Activated CD4-positive, alpha-beta T cell treated with anti-CD3 and anti-CD28 coated beads, Interleukin-2, amount 10 ng/mL, durations not matched to agents 7 days and 5 days (primary cell): ENCODE measurements around the gene NAAA. TPM values are rescaled to one million over a fixed set of nuclear protein-coding genes. Genes with fewer than 3 reads are reported as not detected.

Experiments
- CTCF ChIA-PET: fragments of 350-600 bp; sonication (Branson Sonifier 250); formaldehyde crosslinking; loops from one replicate; lab custom pipeline; 2021; ENCODE audit warnings: antibody characterized with exemption; lab: Charles Lee
- POLR2A ChIA-PET: fragments of 350-600 bp; sonication (Branson Sonifier 250); formaldehyde crosslinking; loops from one replicate; lab custom pipeline; 2021; ENCODE audit warnings: antibody characterized with exemption; lab: Charles Lee
- DNase-seq: peaks from one replicate; pipeline ENCODE4 v3.0.0-alpha.2; 2020
- H3K27ac Mint-ChIP-seq: one replicate; pipeline ENCODE4 v1.8.0; 2021; ENCODE audit warnings: mild to moderate bottlenecking, moderate library complexity, mixed read lengths
- H3K27me3 Mint-ChIP-seq: one replicate; pipeline ENCODE4 v1.8.0; 2021; ENCODE audit warnings: mixed read lengths
- H3K36me3 Mint-ChIP-seq: one replicate; pipeline ENCODE4 v1.8.0; 2021; ENCODE audit warnings: low read depth, mixed read lengths
- H3K4me1 Mint-ChIP-seq: one replicate; pipeline ENCODE4 v1.8.0; 2021; ENCODE audit warnings: mixed read lengths
- H3K4me3 Mint-ChIP-seq: one replicate; pipeline ENCODE4 v1.8.0; 2021; ENCODE audit warnings: mild to moderate bottlenecking, moderate library complexity, mixed read lengths
- H3K9me3 Mint-ChIP-seq: one replicate; pipeline ENCODE4 v1.8.0; 2021; ENCODE audit warnings: mixed read lengths
- total RNA-seq, 2 experiments: library from RNA; stranded (reverse); gene quantifications; one replicate each; pipeline ENCODE4 v1.2.3, GENCODE V29; 2021

NAAA gene
- total RNA-seq, 2 experiments from 2014 or later = 39.6 to 41.1 TPM

- peaks cover 10% of the 10 kb centered on the region for H3K27me3 Mint-ChIP-seq
- H3K36me3 Mint-ChIP-seq = no peaks in the 10 kb centered on the region
- no peak for DNase-seq
- H3K4me3 Mint-ChIP-seq = no peak overlapping the region
- no peaks in the 10 kb centered on the region for H3K9me3 Mint-ChIP-seq
- no peak overlapping the region for H3K27ac Mint-ChIP-seq
- H3K4me1 Mint-ChIP-seq = no peaks in the 10 kb centered on the region
- POLR2A ChIA-PET = no interaction called here
- CTCF ChIA-PET = interaction anchor here (0.6 to 1.5 kb wide), 2 partner anchors 15 to 662 kb away, joined by 3 to 7 read pairs; no protein-coding TSS in a partner anchor
Observed at GRCh38 chr4:75880278-75880677, 60.5 kb downstream of the NAAA start.

- POLR2A ChIA-PET = no interaction called here
- CTCF ChIA-PET = interaction anchor here (0.5 kb wide), 1 partner anchor 249 kb away, joined by 3 read pairs; no protein-coding TSS in a partner anchor
- H3K4me3 Mint-ChIP-seq = no peak overlapping the region
- no peak overlapping the region for H3K27ac Mint-ChIP-seq
- no peaks in the 10 kb centered on the region for H3K9me3 Mint-ChIP-seq
- no peaks in the 10 kb centered on the region for H3K36me3 Mint-ChIP-seq
- no peak for DNase-seq
- peaks cover 10% of the 10 kb centered on the region for H3K27me3 Mint-ChIP-seq
- H3K4me1 Mint-ChIP-seq = no peaks in the 10 kb centered on the region
Observed at GRCh38 chr4:75878246-75878756, 62.5 kb downstream of the NAAA start.

- Mint-ChIP-seq H3K9me3 (no peaks in the 10 kb centered on the region), H3K36me3 (no peaks in the 10 kb centered on the region), H3K27ac (no peak overlapping the region), H3K4me1 (no peaks in the 10 kb centered on the region), H3K27me3 (peaks cover 12% of the 10 kb centered on the region), H3K4me3 (no peak overlapping the region)
- no peak for DNase-seq
- POLR2A ChIA-PET = no interaction called here
- CTCF ChIA-PET = interaction anchor here (1.1 kb wide), 1 partner anchor 16 kb away, joined by 3 read pairs; no protein-coding TSS in a partner anchor
Observed at GRCh38 chr4:75876218-75876617, 64.6 kb downstream of the NAAA start.

GRCh38 chr4:75869100-75869499 is 71.7 kb downstream of the NAAA start:
- Mint-ChIP-seq H3K4me3 (no peak overlapping the region), H3K27ac (no peak overlapping the region), H3K27me3 (peaks cover 5% of the 10 kb centered on the region), H3K4me1 (no peaks in the 10 kb centered on the region), H3K36me3 (no peaks in the 10 kb centered on the region), H3K9me3 (no peaks in the 10 kb centered on the region)
- POLR2A ChIA-PET = no interaction called here
- CTCF ChIA-PET = interaction anchor here (0.7 to 1.0 kb wide), 2 partner anchors 29 to 337 kb away, joined by 3 read pairs; no protein-coding TSS in a partner anchor
- no peak for DNase-seq

- CTCF ChIA-PET = interaction anchor here (1.4 kb wide), 1 partner anchor 11 kb away, joined by 3 read pairs; no protein-coding TSS in a partner anchor
Observed at GRCh38 chr4:75867130-75867529, 73.7 kb downstream of the NAAA start.

More at GRCh38 chr4:75867130-75867529, 73.7 kb downstream of the NAAA start:
- peaks cover 5% of the 10 kb centered on the region for H3K27me3 Mint-ChIP-seq
- H3K9me3 Mint-ChIP-seq = no peaks in the 10 kb centered on the region
- DNase-seq = no peak
- POLR2A ChIA-PET = no interaction called here
- no peak overlapping the region for H3K4me3 Mint-ChIP-seq
- no peak overlapping the region for H3K27ac Mint-ChIP-seq
- H3K4me1 Mint-ChIP-seq = no peaks in the 10 kb centered on the region
- H3K36me3 Mint-ChIP-seq = no peaks in the 10 kb centered on the region

Other genes with a start within 250 kb of the NAAA start
- 10 to 100 TPM; 38.9 to 43.5 TPM for gene USO1, start 216.4 kb downstream of the NAAA start, total RNA-seq
- under 1 TPM; 0.10 to 0.12 TPM for gene PPEF2, start 38.6 kb downstream of the NAAA start, total RNA-seq
- 10 to 100 TPM; 48.2 to 59.6 TPM for gene SDAD1, start 49.9 kb upstream of the NAAA start, total RNA-seq
- under 1 TPM in 1 of 2 experiments, not detected in 1; 0.15 TPM for gene CXCL9, start 66.5 kb upstream of the NAAA start, total RNA-seq
- under 1 TPM; 0.27 to 0.40 TPM for gene CXCL10, start 82.5 kb upstream of the NAAA start, total RNA-seq
- not detected for gene CXCL11, start 95.1 kb upstream of the NAAA start, total RNA-seq
- gene ART3, start 133.7 kb upstream of the NAAA start, total RNA-seq = not detected
- 10 to 100 TPM; 50.3 to 52.5 TPM for gene NUP54, start 207.4 kb upstream of the NAAA start, total RNA-seq